Ecto neural progenitor cell (in vitro differentiated cells): ENCODE results near the gene BCL2.

Source experiments
- DNase-seq: peaks from one replicate; pipeline ENCODE4 v3.0.0-alpha.2; 2018; ENCODE audit warnings: low spot score

BCL2 gene

DNA sequence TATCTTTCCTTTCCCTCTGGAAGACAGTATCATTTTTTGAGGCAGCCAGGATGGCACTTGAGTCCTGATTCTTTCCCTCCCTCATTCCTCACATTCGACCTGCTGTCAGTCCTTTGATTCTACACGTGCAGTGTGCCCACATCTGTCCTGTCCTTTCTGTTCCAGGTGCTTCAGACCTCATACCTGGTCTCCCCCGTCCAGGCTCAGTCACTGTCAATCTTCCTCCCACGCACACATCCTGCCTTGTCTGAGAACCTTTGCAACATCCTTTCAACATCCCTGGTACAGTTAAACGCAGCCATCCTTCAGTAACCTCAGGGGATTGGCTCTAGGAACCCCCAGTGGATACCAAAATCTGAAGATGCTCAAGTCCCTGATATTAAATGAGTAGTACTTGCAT lies 10.1 kb downstream of the BCL2 start:
- DNase-seq, result no peak

DNA sequence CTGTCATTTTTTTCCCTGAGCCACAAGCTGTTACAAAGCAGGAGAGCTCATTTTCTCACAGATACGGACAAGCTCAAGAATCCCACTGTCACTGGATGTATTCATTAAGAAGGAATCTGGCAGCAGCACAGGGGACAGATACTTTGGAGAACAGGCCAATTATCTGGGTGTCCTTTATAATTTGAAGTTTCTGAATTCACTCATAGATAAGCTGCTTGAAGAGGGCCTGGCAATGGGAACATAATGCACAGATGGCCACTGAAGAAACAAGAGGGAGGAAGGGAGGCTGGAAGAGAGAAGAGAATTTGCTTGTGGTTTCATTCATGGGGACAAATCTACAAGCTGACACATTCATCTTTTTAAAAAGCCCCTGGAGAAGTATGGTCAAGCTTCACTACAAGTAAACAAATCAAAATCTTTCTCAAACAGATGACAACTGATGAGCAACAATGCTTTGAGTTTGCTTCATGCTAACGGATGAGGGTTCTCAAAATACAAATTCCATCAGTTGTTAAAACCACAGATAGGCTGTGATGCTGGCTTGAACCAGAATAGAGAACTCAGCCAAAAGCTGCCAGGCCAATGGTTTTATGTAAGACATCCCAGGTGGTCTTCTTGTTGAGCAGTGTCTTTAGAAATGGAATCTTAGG lies 11.9 kb downstream of the BCL2 start:
- no peak for DNase-seq

DNA sequence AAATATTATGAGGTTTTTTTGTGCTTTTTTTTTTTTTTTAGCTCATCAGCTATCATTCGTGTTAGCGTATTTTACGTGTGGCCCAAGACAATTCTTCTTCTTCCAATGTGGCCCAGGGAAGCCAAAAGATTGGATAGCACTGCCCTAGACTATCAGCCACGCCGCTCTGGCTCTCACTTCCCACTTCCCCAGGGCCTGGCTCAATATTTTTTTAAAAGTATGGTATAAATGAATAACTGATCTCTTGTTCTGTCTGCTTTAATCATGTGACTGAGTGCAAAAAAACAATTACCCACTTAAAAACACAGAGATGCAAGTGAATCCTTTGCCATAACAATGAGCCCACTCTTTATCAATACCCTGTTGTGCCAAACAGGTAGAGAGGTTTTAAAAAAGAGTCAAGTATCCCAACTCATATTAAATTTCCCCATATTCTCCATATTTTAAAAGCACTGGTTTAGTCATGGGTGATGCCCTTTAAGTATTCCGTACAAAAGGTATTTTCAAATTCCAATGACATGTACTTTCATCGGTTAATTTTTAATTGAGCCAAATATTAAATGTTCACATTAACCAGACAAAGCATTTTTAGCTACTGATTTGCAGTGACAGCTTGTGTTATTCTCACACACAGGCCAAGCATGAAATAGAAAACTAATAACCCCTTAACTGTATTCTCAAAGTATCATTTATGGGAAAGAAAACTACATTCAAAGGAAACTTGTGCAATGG lies 12.6 kb downstream of the BCL2 start:
- DNase-seq, result no peak

DNA sequence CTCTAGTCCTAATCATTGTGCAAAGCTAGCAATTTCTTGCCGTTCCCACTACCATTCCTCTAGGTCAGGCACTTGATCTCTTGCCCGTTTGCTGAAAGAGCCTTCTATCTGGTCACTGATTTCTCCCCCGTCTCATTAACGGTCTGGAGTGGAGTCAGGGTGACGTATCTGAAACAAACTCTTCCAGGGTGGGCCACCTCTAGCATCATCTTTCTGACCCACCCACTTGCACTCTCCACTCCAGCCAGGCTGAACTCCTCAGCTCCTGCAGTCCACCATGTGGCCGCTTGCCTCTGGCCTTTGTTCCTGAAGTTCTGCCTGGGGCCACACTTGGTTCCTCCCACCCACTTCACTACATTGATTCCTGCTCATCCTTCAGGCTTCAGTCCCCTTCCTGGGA lies 13.3 kb downstream of the BCL2 start:
- DNase-seq, result no peak

DNA sequence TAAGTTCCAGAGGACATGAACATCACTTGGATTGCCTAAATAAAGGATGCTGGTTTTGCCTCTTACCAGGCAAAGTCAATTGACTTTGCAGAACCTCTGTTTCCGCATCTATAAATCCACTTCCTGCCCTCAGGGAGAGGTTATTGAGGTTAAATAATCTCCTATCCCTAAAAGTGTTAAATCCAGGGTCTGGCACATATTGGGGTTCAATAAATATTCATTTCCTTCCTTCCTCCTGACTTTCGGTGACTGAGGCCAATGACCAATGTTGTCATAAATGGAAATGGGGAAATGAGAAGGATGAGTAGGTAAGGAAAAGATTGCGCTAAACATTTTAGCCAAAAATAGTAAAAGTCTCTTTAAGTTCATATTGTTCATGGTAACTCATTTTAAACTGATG lies 16.0 kb downstream of the BCL2 start:
- DNase-seq, result no peak

DNA sequence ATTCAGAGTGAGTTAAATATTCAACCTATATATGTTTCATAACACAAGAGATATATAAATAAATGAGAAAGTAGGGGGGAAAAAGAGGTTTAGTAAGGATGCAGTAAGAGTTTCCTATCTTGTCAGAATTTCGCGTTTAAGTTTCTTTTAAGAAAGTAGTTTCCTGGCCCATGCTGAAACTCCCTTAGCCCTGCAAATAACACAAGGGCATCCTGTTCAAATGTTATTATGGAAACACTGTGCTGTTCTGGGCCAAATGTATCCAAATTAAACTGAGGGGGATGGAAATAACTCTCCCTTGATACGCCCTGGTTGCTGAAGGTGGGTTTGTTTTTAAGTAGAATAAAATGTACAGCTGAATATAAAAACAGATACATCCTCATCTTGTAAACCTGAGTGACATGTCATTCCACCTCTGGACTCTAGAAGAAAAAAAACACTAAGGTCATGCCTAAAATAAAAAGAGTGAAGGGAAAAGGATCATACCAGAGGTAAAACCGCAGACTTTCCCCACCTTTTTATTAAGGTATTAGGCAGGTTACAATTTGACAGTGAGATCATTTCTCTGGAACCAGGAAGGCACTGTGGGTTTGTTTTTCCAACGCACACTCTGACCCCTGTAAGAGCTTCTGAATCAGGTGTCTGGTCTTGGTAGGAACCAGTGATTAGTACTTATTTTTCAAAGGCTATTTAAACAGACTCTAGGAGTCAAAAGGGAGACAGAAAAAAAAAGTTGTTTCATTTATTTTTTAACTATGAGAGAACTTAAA lies 16.7 kb downstream of the BCL2 start:
- DNase-seq, result no peak

DNA sequence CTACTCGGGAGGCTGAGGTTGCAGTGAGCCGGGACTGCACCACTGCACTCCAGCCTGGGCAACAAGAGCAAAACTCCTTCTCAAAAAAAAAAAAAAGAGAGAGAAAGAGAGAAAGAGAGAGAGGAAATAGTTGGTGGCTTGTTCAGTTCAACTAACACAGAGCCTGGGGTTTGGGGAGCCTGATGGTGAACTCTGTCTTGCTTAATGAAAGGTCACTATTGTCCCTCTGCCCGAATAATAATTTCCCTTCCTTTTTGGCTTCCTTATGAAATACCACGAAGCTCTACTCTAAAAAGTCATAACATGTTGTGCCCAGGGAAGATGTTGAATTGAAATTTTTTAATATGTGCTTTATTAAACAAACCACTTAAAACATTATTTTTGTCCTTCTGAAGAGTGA lies 17.3 kb downstream of the BCL2 start:
- DNase-seq, result no peak

DNA sequence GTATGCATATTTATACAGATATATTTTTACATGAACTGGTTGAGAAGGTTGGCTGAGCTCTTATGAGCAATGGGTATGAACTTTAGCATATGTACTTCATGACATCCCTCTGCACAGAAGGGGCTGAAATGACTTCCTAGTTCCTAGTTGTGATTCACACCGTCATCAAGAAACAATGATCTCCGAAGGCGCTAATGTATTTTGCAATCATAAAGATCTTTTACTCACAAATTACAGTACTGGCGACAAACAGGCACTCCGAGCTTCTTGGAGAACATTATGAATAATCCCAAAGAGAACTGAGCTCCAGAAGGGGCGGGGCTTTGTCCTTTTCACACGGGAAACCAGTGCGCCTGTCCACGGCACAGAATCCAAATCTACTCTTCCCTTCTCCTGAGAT lies 18.1 kb downstream of the BCL2 start:
- DNase-seq, result no peak

DNA sequence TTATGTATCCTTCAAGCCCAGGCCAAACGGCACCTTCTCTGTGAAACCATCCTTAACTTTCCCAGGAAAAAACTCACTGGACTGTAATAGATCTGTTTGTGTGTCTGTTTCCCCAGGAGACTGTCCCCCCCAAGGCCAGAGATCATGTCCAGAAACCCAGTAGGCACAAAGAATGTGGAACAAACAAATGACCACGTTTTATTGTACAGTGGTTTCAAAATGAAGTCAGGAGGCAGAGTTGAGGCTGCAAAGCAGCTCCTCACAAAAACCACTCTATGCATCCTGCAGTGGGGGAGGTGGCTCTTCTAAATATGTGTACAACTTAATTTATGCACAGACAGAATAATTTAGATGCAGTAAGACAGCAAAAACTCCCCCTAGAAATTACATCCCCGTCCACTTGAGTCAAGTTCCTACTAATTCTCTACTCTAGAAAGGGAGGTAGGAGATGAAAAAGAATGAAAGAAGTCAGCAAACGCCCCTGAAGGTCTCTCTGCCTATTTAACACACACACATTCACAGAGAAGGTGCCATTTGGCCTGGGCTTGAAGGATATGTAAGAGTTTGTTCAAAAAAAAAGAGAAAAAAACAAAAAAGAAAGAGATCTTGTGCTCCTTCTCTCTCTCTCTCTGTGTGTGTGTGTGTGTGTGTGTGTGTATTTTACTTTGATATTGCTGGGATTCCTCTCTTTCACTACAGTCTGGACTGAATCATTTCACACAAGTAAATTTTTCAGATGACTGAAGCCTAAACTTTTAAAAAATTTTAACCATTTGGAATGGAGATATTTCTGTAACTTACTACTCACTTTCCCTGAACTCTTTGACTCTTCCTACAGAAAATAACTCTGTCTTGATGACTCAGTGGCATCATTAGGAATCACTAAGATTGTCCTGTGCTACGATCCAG lies 19.5 kb downstream of the BCL2 start:
- DNase-seq, result no peak

DNA sequence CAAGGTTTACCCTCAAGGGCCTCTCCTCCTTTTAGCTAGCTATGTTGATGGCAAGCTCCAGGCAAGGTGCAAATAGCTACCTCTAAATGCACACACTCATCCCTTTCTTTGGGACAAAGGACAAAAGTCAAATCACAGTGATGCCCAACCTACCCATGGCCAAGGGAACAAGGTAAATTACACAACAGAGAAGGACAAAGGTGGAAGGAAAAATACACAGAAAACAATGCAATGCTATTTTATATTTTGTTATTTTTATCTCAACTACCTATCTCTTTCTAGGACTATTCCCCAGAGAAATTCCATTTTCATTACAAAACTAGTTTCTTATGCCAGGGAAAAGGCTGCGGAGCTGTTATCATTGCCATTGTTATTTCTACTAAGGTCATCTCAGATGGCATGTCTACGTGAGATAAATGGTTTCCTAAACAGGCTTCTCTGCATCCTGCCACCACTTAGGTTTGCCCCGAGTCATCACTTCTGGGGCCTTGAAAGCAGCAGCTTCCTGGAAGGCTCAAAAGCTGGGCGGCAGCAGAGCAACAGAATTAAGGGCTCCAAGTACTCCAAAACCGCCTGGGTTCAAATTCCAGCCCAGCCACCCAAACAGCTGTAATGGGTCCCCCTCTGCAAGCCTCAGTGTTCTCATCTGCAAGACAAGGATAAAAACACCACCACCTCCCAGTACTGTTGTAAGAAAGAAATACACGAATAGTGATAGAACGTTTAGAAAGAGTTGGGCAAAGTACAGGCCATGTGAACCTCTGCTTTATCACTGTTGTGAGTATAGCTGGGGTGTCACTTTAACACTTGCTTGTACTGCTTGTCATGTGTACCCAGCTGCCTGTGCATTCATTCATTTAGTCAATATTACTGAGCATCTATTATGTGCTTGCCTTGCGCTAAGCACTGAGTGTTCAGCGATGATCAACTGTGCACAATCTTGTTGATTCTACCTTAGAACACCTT lies 20.9 kb downstream of the BCL2 start:
- no peak for DNase-seq

DNA sequence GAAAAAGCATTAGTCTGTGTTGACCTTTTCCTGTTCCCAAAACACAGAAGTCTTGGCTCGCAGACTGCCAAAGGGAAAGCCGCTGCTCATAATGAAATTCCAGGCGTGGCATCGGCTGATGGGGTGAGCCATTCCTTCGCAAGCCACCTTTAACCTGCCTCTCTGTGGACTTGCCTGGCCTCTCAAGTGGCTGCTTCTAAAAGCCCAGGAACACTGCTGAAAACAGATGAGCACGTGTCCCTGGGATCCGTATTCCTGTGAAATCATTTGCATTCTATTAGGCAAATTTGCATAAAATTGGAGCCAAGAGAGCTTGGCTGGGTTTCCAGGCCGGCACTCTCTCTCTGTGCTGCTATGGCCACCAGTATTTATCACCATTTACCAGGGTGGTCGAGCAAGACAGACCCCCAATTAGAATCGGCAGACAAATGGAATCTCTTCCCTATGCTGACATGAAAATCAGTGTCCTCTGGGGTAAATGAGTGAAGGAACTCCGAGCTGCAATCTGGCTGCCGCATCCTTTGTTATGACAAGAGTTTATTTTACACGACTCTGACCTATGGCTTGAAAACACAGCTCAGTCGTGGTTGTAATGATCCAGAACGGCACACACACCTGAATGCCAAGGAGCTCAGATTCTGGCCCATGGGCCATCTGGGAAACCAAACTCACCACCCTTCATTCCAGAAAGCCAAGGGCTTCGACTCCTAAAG lies 21.7 kb downstream of the BCL2 start:
- no peak for DNase-seq

DNA sequence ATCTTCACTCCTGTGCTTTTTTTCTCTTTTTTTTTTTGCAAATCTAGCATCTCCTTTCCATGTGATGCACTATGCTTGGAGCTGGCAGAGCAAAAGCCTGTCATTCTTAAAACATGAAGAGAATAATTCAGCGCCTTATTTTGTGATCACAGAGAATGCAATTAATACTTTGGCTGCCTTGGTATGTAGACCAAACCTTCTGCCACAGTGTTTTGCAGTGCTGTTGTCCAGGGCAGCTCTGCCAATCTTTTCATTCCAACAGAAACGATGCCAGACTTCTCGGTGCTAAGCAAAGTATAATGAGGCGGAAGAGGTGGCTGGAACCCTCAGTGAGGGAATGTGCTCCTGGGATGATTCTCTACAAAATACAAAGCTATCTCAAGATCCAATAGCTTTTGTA lies 25.6 kb downstream of the BCL2 start:
- no peak for DNase-seq

DNA sequence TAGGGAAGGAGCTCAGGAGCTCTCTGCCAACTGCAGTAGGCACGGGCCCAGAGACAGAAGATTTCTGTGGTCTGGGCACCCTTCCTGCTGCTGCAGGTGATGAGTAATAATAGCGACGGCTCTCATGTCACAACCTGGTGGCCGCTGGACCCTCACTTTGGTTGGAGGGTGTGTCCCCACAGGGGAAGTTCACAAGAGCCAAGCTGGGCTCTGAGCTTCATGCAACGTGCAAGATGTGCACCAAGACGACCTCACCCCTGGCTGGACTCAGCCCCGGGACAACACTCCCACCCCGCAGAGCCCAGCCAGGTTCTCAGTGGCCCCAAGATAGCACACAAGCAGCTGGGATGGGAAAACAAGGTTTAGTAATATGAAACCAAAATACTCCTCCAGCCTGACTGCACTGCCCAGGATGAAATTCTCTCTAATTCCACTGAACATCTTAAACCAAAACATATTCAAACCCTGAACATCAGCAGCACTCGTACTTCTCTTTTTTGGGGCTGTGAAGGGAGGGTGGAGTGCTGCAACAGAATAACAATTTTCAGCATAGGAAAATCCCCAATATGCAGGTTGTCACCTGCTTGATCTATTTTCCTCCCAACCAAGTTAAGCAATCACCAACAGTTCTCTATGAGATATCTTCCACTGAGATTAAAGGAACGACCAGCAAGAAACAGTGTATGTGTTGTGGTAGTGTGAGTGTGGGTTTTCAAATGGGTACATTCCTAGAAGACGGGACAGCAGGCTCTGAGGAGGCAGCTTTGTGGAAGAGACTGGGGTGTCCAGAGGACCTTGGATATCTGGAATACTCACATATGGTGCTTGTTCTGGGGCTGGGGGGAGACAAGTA lies 26.5 kb downstream of the BCL2 start:
- no peak for DNase-seq

DNA sequence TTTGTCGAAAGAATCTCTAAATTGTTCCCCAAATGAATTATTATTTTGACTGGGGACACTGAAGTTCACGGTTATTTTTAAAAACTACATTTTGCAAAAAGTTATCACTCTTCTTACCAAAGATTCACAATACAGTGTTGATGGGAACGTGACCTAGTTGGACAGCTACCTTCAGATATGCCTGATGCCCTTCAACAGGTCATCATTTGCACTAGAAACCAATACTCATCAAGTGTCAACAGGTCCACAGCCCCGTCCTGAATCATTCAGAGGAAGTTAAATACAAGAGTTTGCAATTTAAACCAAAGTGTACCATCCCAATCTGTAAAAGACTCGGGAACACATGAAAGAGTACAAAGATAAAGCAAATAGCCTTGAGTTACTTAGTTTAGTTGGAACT lies 28.3 kb downstream of the BCL2 start:
- DNase-seq, result no peak

DNA sequence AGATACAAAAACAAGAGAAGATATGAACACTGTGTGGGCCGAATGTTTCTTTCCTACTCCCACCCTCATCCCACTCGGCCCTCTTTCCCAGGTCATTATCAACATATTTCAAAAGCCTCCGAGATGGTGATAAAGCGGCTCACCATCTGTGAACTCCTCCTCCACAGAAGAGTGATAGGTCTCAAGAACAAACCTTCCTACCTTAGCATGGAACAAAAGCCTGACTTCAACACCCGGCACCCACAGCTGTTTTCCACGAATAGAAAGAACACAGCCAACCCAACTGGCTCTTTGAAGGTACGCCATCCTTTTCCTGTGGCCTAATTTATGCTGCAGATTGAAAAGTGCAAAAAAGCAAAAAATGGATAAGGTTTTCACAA lies 28.8 kb downstream of the BCL2 start:
- no peak for DNase-seq

DNA sequence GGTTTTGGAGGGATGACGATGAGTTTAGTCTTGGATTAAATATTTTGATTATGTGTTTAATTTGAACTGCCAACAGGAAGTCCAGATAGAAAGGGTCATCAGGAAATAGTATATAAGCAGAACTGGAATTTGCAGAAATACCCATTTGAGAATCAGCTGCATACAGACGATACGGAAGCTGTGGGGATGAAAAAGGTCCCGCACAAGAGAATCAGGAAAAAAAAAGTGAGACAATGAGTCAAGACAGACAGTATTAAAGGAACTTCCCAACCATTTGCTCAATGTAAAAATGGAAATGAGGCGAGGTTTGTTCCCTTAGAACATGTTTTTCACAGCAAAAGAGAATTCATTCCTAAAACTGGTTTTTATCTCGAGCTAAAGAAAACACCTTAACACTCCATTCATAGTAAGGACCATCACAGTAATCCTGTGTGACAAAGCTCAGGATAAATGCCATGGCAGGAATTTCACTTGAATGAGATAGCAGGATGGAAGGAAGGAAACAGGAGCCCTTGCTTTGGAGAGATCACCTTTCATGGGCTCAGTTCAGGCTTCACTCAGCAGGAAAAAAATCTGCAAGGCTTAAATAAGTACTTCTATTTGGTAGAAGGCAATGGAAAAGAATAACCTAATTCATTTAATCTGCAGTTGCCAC lies 29.3 kb downstream of the BCL2 start:
- DNase-seq, result no peak

DNA sequence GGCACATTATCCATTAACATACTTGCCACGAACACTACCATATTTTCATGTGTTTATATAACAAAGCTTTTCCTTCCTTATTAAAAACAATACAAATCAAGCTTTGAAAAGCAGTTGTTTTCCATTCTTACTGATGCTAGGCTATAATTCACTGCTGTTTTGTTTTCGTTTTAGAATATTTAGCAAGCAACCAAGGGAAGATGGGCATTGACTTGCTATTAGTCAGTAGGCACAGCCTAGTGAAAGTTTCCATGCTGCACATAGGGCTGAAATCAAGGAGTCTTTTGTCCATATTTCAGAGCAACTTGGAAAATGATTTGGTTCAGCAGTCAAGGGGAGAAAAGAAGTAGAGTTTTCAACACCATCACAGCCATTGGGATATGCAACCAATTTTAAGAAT lies 31.3 kb downstream of the BCL2 start:
- no peak for DNase-seq

DNA sequence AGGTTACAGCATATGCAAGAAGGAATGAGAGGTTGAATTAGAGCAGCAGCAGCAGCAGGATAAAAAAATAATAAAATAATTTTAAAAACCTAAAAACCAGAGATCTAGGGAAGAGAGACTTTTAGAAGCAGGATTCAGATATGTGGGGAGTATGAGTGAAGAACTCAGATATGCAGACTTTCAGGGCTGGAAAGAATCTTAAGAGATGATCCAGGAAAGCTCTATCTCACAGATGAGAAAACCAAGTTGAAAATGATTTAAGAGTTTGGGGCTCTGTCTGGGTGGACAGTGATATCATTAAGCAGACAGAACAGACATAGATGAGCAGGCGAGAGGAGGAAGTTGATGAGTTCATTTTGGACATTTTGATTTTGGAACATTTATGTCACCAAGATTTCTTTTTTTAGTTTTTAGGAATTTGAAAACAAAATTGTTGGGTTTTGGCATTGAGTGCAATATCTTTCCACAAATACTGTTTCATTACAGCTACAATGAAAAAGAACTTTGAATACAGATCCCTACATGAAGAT lies 31.8 kb downstream of the BCL2 start:
- no peak for DNase-seq

DNA sequence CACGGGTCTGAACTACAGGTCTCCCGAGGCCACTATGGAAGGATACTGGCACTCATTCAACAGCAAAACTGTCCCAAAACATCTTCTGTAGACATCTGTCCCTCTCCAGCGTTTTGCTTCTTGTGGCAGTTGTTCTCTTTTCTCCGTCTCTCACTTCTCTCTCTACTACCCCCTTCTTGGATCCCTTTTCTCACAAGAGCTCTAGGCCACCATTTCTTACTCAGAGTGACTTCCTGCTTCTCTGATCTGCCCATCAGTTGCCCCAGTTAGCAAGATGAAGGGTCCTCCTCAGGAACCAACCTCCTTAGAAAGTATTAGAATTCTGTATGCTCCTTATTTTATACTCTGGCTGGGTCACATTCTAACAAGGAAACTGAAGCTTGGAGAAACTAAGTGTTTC lies 32.6 kb downstream of the BCL2 start:
- no peak for DNase-seq
